Activated CD4-positive, alpha-beta memory T cell treated with anti-CD3 and anti-CD28 coated beads for 36 hours (primary cell): ENCODE results near the gene PPT2. TPM values are rescaled to one million over a fixed set of nuclear protein-coding genes. Genes with fewer than 3 reads are reported as not detected.
A peak's percentile ranks its signal among the peaks of the same experiment; 100 is the strongest.

Source experiments
- CTCF ChIA-PET: fragments of 350-600 bp; sonication (Branson Sonifier 250); formaldehyde crosslinking; loops from one replicate; lab custom pipeline; 2021; ENCODE audit warnings: antibody characterized with exemption, inconsistent platforms; lab: Charles Lee
- POLR2A ChIA-PET: fragments of 350-600 bp; sonication (Branson Sonifier 250); formaldehyde crosslinking; loops from one replicate; lab custom pipeline; 2021; ENCODE audit warnings: antibody characterized with exemption; lab: Charles Lee
- DNase-seq: peaks from one replicate; pipeline ENCODE4 v3.0.0-alpha.2; 2020
- H3K27ac Mint-ChIP-seq: one replicate; pipeline ENCODE4 v1.8.0; 2021; ENCODE audit warnings: mixed read lengths
- H3K27me3 Mint-ChIP-seq: one replicate; pipeline ENCODE4 v1.8.0; 2021; ENCODE audit warnings: mixed read lengths
- H3K36me3 Mint-ChIP-seq: one replicate; pipeline ENCODE4 v1.8.0; 2021; ENCODE audit warnings: mixed read lengths
- H3K4me1 Mint-ChIP-seq: one replicate; pipeline ENCODE4 v1.8.0; 2021; ENCODE audit warnings: low read depth, mixed read lengths
- H3K4me3 Mint-ChIP-seq: one replicate; pipeline ENCODE4 v1.8.0; 2021; ENCODE audit warnings: mild to moderate bottlenecking, mixed read lengths
- H3K9me3 Mint-ChIP-seq: one replicate; pipeline ENCODE4 v1.8.0; 2021; ENCODE audit warnings: mixed read lengths
- intact Hi-C: fragments of 100-400 bp; cut with micrococcal nuclease; formaldehyde crosslinking; loops from one replicate; pipeline ENCODE4 v1.15.1; 2023
- total RNA-seq, 2 experiments: library from RNA; stranded (reverse); gene quantifications; one replicate each; pipeline ENCODE4 v1.2.3, GENCODE V29; 2021

Gene PPT2
- total RNA-seq, 2 experiments from 2014 or later, result 9.5 to 9.9 TPM

DNA sequence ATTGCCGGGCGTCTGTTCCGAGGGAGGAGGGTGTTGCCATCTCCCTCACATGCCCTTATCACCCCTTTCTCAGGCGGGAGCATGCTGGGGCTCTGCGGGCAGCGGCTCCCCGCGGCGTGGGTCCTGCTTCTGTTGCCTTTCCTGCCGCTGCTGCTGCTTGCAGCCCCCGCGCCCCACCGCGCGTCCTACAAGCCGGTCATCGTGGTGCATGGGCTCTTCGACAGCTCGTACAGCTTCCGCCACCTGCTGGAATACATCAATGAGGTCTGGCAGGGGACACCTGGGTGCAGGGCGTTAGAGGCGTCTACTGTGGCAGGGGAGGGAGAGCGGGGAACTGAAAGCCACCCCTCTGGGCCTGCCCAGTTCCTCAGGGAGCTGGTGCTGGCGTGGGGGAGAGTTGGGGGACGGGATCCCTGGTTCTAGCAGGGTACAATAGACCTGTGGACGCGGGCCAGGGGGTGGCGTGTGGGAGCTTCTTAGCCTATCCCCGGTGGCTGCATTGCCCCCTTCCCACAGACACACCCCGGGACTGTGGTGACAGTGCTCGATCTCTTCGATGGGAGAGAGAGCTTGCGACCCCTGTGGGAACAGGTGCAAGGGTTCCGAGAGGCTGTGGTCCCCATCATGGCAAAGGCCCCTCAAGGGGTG is 697 bp downstream of the PPT2 start:
- H3K27ac Mint-ChIP-seq, result peak overlapping the region; percentile 79
- H3K9me3 Mint-ChIP-seq, result no peaks in the 10 kb centered on the region
- peaks cover 31% of the 10 kb centered on the region for H3K4me1 Mint-ChIP-seq
- DNase-seq, result peak; percentile 78
- peaks cover 10% of the 10 kb centered on the region for H3K36me3 Mint-ChIP-seq
- CTCF ChIA-PET, result interaction anchor here (0.8 to 1.3 kb wide), 8 partner anchors 10 to 107 kb away, joined by 3 to 10 read pairs (median 4); partner anchors contain the start of genes ATF6B, EGFL8 and FKBPL
- peaks cover 13% of the 10 kb centered on the region for H3K27me3 Mint-ChIP-seq
- POLR2A ChIA-PET, result interaction anchor here (1.1 to 1.3 kb wide), 2 partner anchors 24 to 27 kb away, joined by 6 read pairs; partner anchors contain the start of genes ATF6B and FKBPL
- peak overlapping the region; percentile 98 for H3K4me3 Mint-ChIP-seq
- intact Hi-C loops, result loop anchor here (1.0 kb wide), 4 partner anchors 24 to 67 kb away; partner anchors contain the start of genes ATF6B and RNF5

DNA sequence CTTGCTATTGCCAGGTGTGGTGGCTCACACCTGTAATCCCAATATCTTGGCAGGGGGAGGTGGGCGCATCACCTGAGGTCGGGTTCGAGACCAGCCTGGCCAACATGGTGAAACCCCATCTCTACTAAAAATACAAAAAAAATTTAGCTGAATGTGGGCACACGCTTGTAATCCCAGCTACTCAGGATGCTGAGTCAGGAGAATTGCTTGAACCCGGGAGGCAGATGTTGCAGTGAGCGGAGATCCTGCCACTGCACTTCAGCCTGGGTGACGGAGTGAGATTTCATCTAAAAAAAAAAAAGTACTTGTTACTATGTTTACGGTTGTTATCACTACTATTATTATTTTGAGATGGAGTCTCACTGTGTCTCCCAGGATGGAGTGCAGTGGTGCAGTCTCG is 3.0 kb downstream of the PPT2 start:
- DNase-seq, result no peak
- Mint-ChIP-seq H3K36me3 (peaks cover 10% of the 10 kb centered on the region), H3K4me1 (peaks cover 25% of the 10 kb centered on the region), H3K27ac (no peak overlapping the region), H3K27me3 (no peaks in the 10 kb centered on the region), H3K4me3 (no peak overlapping the region), H3K9me3 (no peaks in the 10 kb centered on the region)
- intact Hi-C loops, result no loop called here
- CTCF ChIA-PET, result interaction anchor here (2.3 kb wide), 1 partner anchor 38 kb away, joined by 9 read pairs; no protein-coding TSS in a partner anchor
- POLR2A ChIA-PET, result no interaction called here

DNA sequence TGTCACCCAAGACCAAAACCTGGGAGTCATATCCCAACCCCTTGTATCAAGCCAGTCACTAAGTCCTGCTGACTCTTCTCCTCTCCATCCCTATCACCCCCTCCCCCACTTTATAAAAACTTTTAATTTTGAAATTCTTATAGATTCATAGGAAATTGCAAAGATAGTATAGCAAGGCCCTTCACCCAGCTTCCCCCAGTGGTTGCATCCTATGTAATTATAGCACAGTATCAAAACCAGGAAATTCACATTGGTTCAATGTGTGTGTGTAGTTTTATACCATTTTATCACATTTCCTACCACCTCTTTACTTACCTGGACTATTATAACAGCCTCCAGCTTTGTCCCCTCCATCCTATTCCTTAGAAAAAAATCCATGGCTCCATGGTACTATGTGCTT is 4.1 kb downstream of the PPT2 start:
- peaks cover 10% of the 10 kb centered on the region for H3K36me3 Mint-ChIP-seq
- no peak overlapping the region for H3K27ac Mint-ChIP-seq
- intact Hi-C loops, result no loop called here
- H3K27me3 Mint-ChIP-seq, result no peaks in the 10 kb centered on the region
- ChIA-PET POLR2A (no interaction called here), CTCF (interaction anchor here (0.6 to 2.3 kb wide), 4 partner anchors 27 to 117 kb away, joined by 3 to 9 read pairs (median 3); no protein-coding TSS in a partner anchor)
- H3K4me3 Mint-ChIP-seq, result no peak overlapping the region
- no peak for DNase-seq
- H3K9me3 Mint-ChIP-seq, result no peaks in the 10 kb centered on the region
- H3K4me1 Mint-ChIP-seq, result peaks cover 17% of the 10 kb centered on the region

DNA sequence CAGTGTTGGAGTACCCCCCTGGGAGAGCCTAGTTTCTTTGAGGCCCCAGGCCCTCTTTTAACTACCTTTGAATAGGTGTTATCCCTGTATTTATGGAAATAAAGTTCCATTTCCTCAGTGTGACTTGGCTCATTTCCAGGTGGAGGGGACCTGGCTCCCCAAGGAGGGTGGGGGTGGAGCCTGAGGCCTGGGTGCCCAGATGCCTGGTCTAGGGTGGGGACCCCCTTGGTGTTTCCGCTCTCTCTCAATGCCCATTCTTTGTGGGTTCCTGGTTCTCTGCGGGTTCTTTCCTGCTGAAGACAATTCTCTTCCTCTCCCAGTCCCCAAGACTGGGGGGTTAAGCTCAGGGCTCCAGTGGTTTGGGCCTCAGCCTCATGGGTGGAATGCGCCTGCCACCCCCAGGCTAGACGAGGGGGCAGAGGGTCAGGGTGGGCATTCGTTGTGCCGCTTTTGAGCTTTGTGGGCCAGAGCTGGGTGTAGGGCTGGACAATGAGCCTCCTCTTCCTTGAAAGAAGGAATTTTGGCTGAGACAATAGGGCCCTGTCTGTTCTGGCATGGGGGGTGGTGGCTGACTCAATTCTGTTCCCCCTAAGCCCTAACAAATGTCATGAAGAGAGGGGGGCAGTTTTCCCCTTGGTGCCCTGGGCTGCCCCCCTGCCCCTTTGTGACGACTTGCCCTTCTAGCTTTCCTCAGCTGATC is 9.8 kb downstream of the PPT2 start:
- Mint-ChIP-seq H3K4me3 (no peak overlapping the region), H3K27me3 (no peaks in the 10 kb centered on the region), H3K27ac (no peak overlapping the region), H3K36me3 (peaks cover 9% of the 10 kb centered on the region), H3K4me1 (no peaks in the 10 kb centered on the region), H3K9me3 (no peaks in the 10 kb centered on the region)
- intact Hi-C loops, result no loop called here
- POLR2A ChIA-PET, result no interaction called here
- CTCF ChIA-PET, result interaction anchor here (1.4 kb wide), 1 partner anchor 9 kb away, joined by 4 read pairs; no protein-coding TSS in a partner anchor
- no peak for DNase-seq

DNA sequence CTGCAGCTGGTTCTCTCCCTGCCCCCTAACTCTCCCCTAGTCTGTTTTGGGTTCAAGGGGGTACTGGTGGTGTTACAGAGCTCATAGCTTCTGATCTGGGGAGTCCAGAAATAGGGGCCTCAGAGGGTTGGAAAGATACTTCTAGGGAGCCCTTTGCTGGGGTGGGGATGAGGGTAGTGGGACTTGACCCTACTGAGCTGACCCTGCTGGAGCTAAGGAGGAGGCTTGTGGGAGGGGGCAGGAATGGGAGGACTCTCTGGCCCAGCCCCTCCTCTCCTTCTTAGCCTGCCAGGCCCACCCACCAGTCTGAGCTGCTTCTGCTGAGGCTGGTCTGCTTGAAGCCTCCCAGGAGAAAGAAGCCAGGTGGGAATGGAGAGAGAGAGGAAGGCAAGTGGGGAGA is 10.4 kb downstream of the PPT2 start, which contains the start of gene EGFL8:
TSS of gene EGFL8 (plus strand) at position 301 of the 400 bp plus-strand sequence. CDS start 1,571 bp downstream, outside the sequence.
- Mint-ChIP-seq H3K36me3 (peaks cover 12% of the 10 kb centered on the region), H3K27ac (no peak within 1 kb of the TSS), H3K9me3 (no peaks in the 10 kb centered on the region), H3K27me3 (no peaks in the 10 kb centered on the region), H3K4me3 (no peak within 1 kb of the TSS), H3K4me1 (no peaks in the 10 kb centered on the region)
- no peak for DNase-seq
- intact Hi-C loops, result no loop called here
- CTCF ChIA-PET, result interaction anchor here (1.4 kb wide), 1 partner anchor 10 kb away, joined by 4 read pairs; no protein-coding TSS in a partner anchor
- POLR2A ChIA-PET, result no interaction called here

DNA sequence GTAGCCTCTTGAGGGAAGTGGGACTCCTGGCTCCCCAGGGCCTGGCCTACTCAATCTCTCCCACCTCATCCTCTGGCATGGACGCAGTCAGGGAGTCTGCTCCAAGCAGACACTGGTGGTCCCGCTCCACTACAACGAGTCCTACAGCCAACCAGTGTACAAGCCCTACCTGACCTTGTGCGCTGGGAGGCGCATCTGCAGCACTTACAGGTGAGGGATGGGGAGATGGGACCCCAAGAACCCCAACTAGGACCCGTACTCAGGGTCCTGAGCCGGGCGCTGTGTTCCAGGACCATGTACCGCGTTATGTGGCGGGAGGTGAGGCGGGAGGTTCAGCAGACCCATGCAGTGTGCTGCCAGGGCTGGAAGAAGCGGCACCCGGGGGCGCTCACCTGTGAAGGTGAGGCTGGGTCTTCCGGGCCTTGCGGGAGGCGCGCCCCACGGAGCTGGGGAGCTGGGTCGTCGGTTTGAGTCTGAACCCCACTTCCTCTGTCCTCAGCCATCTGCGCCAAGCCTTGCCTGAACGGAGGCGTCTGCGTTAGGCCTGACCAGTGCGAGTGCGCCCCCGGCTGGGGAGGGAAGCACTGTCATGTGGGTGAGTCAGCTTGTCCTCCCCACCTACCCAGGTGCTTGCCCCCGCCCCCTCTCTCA is 12.6 kb downstream of the PPT2 start:
- ChIA-PET CTCF (no interaction called here), POLR2A (no interaction called here)
- no peak overlapping the region for H3K27ac Mint-ChIP-seq
- no peaks in the 10 kb centered on the region for H3K4me1 Mint-ChIP-seq
- H3K9me3 Mint-ChIP-seq, result no peaks in the 10 kb centered on the region
- peaks cover 23% of the 10 kb centered on the region for H3K36me3 Mint-ChIP-seq
- intact Hi-C loops, result no loop called here
- H3K4me3 Mint-ChIP-seq, result no peak overlapping the region
- H3K27me3 Mint-ChIP-seq, result no peaks in the 10 kb centered on the region
- DNase-seq, result no peak

DNA sequence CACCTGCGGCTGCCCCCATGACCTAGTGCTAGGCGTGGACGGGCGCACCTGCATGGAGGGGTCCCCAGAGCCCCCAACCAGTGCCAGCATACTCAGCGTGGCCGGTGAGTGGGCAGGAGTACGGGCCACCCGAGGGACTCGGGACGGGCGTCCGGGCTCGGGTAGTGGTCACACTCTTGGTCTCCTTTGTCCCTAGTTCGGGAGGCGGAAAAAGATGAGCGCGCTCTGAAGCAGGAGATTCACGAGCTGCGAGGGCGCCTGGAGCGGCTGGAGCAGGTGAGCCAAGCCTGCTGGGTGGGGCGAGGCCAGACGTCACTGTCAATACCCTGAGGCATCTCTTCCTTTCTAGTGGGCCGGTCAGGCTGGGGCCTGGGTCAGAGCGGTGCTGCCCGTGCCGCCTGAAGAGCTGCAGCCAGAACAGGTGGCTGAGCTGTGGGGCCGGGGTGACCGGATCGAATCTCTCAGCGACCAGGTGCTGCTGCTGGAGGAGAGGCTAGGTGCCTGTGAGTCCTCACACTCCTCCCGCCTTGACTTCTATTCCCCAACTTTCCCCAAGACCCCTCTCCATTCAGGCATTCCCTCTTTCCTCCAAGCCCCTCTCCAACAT is 13.3 kb downstream of the PPT2 start:
- H3K4me1 Mint-ChIP-seq, result no peaks in the 10 kb centered on the region
- H3K27ac Mint-ChIP-seq, result no peak overlapping the region
- peaks cover 23% of the 10 kb centered on the region for H3K36me3 Mint-ChIP-seq
- no peak for DNase-seq
- no peak overlapping the region for H3K4me3 Mint-ChIP-seq
- no peaks in the 10 kb centered on the region for H3K27me3 Mint-ChIP-seq
- ChIA-PET POLR2A (no interaction called here), CTCF (no interaction called here)
- intact Hi-C loops, result no loop called here
- no peaks in the 10 kb centered on the region for H3K9me3 Mint-ChIP-seq

DNA sequence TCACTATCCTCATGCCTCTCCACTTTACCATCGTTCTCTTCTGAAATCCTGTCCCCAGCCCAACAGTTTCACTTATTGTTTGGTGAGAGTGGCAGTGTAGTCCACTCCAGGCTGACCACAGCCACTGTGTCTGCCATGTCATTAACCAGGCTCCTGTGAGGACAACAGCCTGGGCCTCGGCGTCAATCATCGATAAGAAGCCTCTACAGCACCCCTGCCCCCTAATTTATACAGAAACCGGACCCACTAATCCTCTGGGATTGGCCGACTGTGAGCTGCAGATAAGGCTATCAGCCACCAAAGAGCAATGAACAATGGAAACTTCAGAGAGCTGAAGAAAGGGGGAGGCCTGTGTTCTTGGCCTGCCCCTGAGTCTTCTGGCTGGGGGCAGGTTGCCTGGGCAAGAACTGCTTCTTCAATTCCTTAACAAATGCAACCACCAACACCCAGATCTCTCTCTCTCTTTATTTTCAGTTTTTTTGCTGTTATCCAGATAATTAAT is 13.9 kb downstream of the PPT2 start:
- ChIA-PET CTCF (no interaction called here), POLR2A (no interaction called here)
- Mint-ChIP-seq H3K4me3 (no peak overlapping the region), H3K4me1 (peaks cover 3% of the 10 kb centered on the region), H3K36me3 (peaks cover 23% of the 10 kb centered on the region), H3K27ac (no peak overlapping the region), H3K9me3 (no peaks in the 10 kb centered on the region), H3K27me3 (no peaks in the 10 kb centered on the region)
- intact Hi-C loops, result no loop called here
- DNase-seq, result no peak

DNA sequence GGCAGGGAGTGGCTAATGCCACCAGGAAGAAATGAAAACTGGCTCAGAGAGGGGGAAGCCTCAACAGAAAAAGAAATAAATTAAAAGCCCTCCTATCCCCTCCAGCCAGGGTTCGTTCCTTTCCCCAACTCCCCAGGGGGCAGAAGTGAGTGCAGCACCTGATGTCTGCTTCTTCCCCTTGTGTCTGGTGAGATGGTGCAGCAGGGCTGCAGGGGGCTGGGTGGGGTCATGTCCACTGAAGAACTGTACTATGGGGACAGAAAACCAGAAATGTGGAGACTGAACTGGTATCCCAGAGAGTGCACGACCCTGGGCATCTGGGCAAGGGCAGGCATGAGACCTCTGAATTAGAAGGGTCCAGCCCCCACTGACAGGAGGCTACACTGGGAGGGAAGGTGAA is 14.4 kb downstream of the PPT2 start:
- Mint-ChIP-seq H3K27me3 (no peaks in the 10 kb centered on the region), H3K36me3 (peaks cover 23% of the 10 kb centered on the region), H3K9me3 (no peaks in the 10 kb centered on the region), H3K4me1 (peaks cover 8% of the 10 kb centered on the region), H3K27ac (no peak overlapping the region), H3K4me3 (no peak overlapping the region)
- CTCF ChIA-PET, result no interaction called here
- no peak for DNase-seq
- POLR2A ChIA-PET, result no interaction called here
- intact Hi-C loops, result no loop called here

DNA sequence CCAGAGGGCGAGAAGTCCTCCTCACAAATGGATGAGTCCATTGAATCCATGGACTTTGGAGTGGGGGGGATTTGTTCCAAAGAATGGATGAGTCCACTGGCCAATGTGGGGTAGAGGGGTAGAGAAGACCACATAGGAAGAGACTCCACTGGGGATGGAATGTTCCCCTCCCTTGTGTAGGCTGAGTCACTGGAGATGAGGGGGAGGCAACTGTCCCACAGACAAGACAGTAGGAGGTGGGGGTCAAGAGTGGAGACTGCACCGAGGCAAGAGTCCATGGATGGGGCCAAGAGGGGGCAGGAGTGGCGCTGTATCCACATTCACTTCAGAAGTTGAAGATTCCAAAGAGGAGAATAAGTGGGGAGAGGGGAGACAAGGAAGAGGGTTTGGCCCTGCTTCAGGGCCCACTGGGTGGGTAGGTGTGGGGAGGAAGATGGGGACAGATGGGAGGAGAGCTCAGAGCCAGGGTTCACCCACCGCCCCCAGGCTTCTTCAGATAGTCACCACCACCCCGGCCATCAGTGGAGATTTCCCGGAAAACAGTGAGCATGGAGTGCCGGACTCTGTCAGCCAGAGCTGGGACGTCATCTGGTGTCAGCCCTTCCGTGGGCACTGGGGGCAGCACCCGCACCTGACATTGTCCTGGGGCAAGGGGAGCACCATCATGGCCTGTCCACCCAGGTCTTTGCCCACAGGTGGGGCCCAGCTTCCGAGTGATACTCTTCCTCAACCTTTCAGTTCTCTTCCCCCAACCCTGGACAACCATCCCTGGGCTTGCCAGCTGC is 15.1 kb downstream of the PPT2 start:
- Mint-ChIP-seq H3K4me3 (no peak overlapping the region), H3K9me3 (no peaks in the 10 kb centered on the region), H3K4me1 (peaks cover 15% of the 10 kb centered on the region), H3K27me3 (no peaks in the 10 kb centered on the region), H3K27ac (no peak overlapping the region), H3K36me3 (peaks cover 23% of the 10 kb centered on the region)
- POLR2A ChIA-PET, result no interaction called here
- intact Hi-C loops, result no loop called here
- DNase-seq, result no peak
- CTCF ChIA-PET, result interaction anchor here (0.7 kb wide), 1 partner anchor 50 kb away, joined by 3 read pairs; no protein-coding TSS in a partner anchor

DNA sequence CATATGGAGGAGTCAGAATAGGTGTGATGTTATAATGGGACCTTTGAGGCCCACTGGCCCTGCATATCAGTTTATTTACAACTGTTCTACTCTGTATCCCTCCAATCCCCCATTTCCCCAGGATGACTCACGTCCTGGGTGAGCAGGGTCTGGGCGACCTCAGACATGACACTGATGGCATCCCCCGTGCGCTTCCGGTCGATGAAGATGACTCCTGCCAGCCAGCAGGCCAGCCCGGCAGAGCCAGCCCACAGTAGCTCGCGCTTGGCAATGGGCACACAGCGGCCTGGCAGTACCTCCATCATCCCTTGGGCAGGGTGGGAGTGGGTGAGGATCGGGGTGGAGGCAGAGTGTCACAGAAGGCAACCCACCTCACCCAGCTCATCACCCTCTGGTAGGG is 16.4 kb downstream of the PPT2 start:
- intact Hi-C loops, result loop anchor here (10.0 kb wide), 1 partner anchor 195 kb away; the partner anchor contains the start of gene DXO
- ChIA-PET CTCF (no interaction called here), POLR2A (no interaction called here)
- H3K27ac Mint-ChIP-seq, result no peak overlapping the region
- no peaks in the 10 kb centered on the region for H3K9me3 Mint-ChIP-seq
- H3K4me3 Mint-ChIP-seq, result no peak overlapping the region
- H3K4me1 Mint-ChIP-seq, result peaks cover 26% of the 10 kb centered on the region
- peaks cover 20% of the 10 kb centered on the region for H3K36me3 Mint-ChIP-seq
- no peak for DNase-seq
- H3K27me3 Mint-ChIP-seq, result no peaks in the 10 kb centered on the region
